SK-N-SH treated with all-trans-retinoic acid at 6 μM for 48 hours (cell line): Measurements from ENCODE around the gene FHIT.

Source experiments
- ARNTL ChIP-seq: fragments of 450-650 bp; formaldehyde crosslinking; IDR thresholded peaks from 2 replicates; pipeline ENCODE4 v1.5.0; 2020; ENCODE audit warnings: low read depth, mild to moderate bottlenecking, moderate library complexity, borderline replicate concordance
- BACH2 ChIP-seq: fragments of 250-450 bp; sonication (Bioruptor Pico); IDR thresholded peaks from 2 replicates; pipeline ENCODE4 v1.9.0; 2021; ENCODE audit warnings: mild to moderate bottlenecking, borderline replicate concordance
- CSDC2 ChIP-seq: fragments of 250-450 bp; sonication (Bioruptor Pico); IDR thresholded peaks from 2 replicates; pipeline ENCODE4 v1.5.0; 2020; ENCODE audit warnings: mild to moderate bottlenecking, moderate library complexity
- GLIS3 ChIP-seq: fragments of 250-450 bp; sonication (Bioruptor Pico); IDR thresholded peaks from 2 replicates; pipeline ENCODE4 v1.5.0; 2020; ENCODE audit warnings: mild to moderate bottlenecking, moderate library complexity
- ISL1 ChIP-seq: fragments of 250-450 bp; sonication (Bioruptor Pico); IDR thresholded peaks from 2 replicates; pipeline ENCODE4 v2.1.2; 2022; ENCODE audit warnings: mild to moderate bottlenecking, moderate library complexity
- OSR1 ChIP-seq: fragments of 250-450 bp; sonication (Bioruptor Pico); IDR thresholded peaks from 2 replicates; pipeline ENCODE4 v1.8.0; 2022; ENCODE audit warnings: moderate library complexity, mild to moderate bottlenecking, inconsistent platforms
- SNAI2 ChIP-seq: fragments of 250-450 bp; sonication (Bioruptor Pico); IDR thresholded peaks from 2 replicates; pipeline ENCODE4 v1.5.0; 2020; ENCODE audit warnings: mild to moderate bottlenecking, moderate library complexity
- TCF4 ChIP-seq: fragments of 250-450 bp; sonication (Bioruptor Pico); IDR thresholded peaks from 2 replicates; pipeline ENCODE4 v1.8.0; 2021; ENCODE audit warnings: mild to moderate bottlenecking, moderate library complexity, borderline replicate concordance
- ZFP3 ChIP-seq: fragments of 250-450 bp; sonication (Bioruptor Pico); IDR thresholded peaks from 2 replicates; pipeline ENCODE4 v1.5.0; 2020; ENCODE audit warnings: mild to moderate bottlenecking, moderate library complexity
- ZNF565 ChIP-seq: fragments of 450-650 bp; formaldehyde crosslinking; conservative IDR thresholded peaks from 2 replicates; pipeline ENCODE4 v1.5.0; 2020; ENCODE audit warnings: low read depth, mild to moderate bottlenecking, moderate library complexity
- ZNF8 ChIP-seq: fragments of 450-650 bp; formaldehyde crosslinking; IDR thresholded peaks from 2 replicates; pipeline ENCODE4 v1.5.0; 2020; ENCODE audit warnings: mild to moderate bottlenecking, moderate library complexity
- TF ChIP-seq, protein P1 (sequence below): fragments of 250-450 bp; sonication (Bioruptor Pico); IDR thresholded peaks from 2 replicates; pipeline ENCODE4 v1.8.0; 2020; ENCODE audit warnings: mild to moderate bottlenecking, moderate library complexity, borderline replicate concordance
- TF ChIP-seq, protein P2 (sequence below): fragments of 250-450 bp; sonication (Bioruptor Pico); IDR thresholded peaks from 2 replicates; pipeline ENCODE4 v1.5.0; 2020; ENCODE audit warnings: mild to moderate bottlenecking, moderate library complexity
- TF ChIP-seq, protein P3 (sequence below): fragments of 250-450 bp; sonication (Bioruptor Pico); IDR thresholded peaks from 2 replicates; pipeline ENCODE4 v1.5.1; 2020; ENCODE audit warnings: low read depth, mild to moderate bottlenecking, moderate library complexity

DNA sequence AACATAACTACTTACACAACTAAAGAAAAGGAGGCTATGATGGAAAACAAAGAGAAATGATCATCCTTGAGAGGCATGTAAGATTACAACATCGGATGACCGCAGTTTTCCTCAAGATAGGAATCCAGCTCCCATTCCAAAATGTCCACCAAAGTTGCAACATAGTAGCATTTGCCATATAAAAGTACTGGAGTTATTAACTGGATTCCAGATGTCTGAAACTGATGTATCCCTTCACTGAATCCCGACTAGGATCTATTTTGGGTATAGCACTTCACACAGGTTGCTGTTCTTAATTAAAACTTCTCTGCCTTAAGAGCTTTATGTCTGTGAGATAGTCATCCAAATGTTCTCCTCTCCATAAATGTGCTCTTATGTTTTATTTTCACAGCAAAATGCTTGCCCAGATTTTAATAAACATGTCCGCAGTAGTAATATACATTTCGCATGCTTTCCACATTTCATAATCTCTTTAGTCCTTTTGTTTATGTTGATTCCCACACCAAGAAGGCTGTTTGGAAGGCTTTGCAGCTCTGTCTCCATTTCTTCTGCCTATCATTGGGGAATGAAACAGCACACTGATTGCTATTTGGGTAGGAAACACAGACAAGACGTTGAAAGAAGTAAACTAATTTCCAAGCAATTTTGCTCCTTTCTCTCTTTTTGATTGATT, 1484.9 kb downstream of the FHIT start:
- TF ChIP-seq GLIS3 (CRISPR knock-in tag) (no peak), TCF4 (CRISPR knock-in tag) (no peak), SNAI2 (no peak), ARNTL (CRISPR knock-in tag) (no peak), CSDC2 (CRISPR knock-in tag) (no peak), OSR1 (CRISPR knock-in tag) (no peak), ZNF8 (CRISPR knock-in tag) (no peak), ZFP3 (CRISPR knock-in tag) (no peak), BACH2 (CRISPR knock-in tag) (no peak), ISL1 (CRISPR knock-in tag) (no peak), ZNF565 (CRISPR knock-in tag) (no peak)
- TF ChIP-seq, protein P1, sequence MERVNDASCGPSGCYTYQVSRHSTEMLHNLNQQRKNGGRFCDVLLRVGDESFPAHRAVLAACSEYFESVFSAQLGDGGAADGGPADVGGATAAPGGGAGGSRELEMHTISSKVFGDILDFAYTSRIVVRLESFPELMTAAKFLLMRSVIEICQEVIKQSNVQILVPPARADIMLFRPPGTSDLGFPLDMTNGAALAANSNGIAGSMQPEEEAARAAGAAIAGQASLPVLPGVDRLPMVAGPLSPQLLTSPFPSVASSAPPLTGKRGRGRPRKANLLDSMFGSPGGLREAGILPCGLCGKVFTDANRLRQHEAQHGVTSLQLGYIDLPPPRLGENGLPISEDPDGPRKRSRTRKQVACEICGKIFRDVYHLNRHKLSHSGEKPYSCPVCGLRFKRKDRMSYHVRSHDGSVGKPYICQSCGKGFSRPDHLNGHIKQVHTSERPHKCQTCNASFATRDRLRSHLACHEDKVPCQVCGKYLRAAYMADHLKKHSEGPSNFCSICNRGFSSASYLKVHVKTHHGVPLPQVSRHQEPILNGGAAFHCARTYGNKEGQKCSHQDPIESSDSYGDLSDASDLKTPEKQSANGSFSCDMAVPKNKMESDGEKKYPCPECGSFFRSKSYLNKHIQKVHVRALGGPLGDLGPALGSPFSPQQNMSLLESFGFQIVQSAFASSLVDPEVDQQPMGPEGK, result no peak
- TF ChIP-seq, protein P2, sequence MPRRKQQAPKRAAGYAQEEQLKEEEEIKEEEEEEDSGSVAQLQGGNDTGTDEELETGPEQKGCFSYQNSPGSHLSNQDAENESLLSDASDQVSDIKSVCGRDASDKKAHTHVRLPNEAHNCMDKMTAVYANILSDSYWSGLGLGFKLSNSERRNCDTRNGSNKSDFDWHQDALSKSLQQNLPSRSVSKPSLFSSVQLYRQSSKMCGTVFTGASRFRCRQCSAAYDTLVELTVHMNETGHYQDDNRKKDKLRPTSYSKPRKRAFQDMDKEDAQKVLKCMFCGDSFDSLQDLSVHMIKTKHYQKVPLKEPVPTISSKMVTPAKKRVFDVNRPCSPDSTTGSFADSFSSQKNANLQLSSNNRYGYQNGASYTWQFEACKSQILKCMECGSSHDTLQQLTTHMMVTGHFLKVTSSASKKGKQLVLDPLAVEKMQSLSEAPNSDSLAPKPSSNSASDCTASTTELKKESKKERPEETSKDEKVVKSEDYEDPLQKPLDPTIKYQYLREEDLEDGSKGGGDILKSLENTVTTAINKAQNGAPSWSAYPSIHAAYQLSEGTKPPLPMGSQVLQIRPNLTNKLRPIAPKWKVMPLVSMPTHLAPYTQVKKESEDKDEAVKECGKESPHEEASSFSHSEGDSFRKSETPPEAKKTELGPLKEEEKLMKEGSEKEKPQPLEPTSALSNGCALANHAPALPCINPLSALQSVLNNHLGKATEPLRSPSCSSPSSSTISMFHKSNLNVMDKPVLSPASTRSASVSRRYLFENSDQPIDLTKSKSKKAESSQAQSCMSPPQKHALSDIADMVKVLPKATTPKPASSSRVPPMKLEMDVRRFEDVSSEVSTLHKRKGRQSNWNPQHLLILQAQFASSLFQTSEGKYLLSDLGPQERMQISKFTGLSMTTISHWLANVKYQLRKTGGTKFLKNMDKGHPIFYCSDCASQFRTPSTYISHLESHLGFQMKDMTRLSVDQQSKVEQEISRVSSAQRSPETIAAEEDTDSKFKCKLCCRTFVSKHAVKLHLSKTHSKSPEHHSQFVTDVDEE, result no peak
- TF ChIP-seq, protein P3, sequence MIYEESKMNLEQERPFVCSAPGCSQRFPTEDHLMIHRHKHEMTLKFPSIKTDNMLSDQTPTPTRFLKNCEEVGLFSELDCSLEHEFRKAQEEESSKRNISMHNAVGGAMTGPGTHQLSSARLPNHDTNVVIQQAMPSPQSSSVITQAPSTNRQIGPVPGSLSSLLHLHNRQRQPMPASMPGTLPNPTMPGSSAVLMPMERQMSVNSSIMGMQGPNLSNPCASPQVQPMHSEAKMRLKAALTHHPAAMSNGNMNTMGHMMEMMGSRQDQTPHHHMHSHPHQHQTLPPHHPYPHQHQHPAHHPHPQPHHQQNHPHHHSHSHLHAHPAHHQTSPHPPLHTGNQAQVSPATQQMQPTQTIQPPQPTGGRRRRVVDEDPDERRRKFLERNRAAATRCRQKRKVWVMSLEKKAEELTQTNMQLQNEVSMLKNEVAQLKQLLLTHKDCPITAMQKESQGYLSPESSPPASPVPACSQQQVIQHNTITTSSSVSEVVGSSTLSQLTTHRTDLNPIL (CRISPR knock-in tag), result no peak
